Measurements from ENCODE around the gene ACBD4. TPM values are rescaled to one million over a fixed set of nuclear protein-coding genes. Genes with fewer than 3 reads are reported as not detected.

The ACBD4 gene
- total RNA-seq, 1 donor from 2014 or later = 3.9 TPM

GRCh38 chr17:45103269-45103795, 32.2 kb upstream of the ACBD4 start:
- peaks cover 46% of the 10 kb centered on the region for H4K20me1 ChIP-seq (ENCODE audit: insufficient read depth, low read length)
- no peak overlapping the region for H3K4me2 ChIP-seq (ENCODE audit: low read length)
- no peaks in the 10 kb centered on the region for H3K79me2 ChIP-seq (ENCODE audit: insufficient read depth, low read length)
- H2AFZ ChIP-seq (ENCODE audit: low read depth, low read length) = no peak overlapping the region
- DNase-seq (ENCODE audit: low read depth) (no peak), FAIRE-seq (no peak)
- TF ChIP-seq, protein P1, sequence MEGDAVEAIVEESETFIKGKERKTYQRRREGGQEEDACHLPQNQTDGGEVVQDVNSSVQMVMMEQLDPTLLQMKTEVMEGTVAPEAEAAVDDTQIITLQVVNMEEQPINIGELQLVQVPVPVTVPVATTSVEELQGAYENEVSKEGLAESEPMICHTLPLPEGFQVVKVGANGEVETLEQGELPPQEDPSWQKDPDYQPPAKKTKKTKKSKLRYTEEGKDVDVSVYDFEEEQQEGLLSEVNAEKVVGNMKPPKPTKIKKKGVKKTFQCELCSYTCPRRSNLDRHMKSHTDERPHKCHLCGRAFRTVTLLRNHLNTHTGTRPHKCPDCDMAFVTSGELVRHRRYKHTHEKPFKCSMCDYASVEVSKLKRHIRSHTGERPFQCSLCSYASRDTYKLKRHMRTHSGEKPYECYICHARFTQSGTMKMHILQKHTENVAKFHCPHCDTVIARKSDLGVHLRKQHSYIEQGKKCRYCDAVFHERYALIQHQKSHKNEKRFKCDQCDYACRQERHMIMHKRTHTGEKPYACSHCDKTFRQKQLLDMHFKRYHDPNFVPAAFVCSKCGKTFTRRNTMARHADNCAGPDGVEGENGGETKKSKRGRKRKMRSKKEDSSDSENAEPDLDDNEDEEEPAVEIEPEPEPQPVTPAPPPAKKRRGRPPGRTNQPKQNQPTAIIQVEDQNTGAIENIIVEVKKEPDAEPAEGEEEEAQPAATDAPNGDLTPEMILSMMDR (IDR thresholded peaks at IDR 0.05; ENCODE audit: insufficient read depth, low read depth, low read length) = no peak
- TF ChIP-seq EZH2 (IDR thresholded peaks at IDR 0.05; ENCODE audit: insufficient read depth, low read length) = no peak
- H3K36me3 ChIP-seq (ENCODE audit: insufficient read depth, low read length) = peaks cover 48% of the 10 kb centered on the region
- H3K4me1 ChIP-seq (ENCODE audit: insufficient read depth, low read length) = no peaks in the 10 kb centered on the region
- Mint-ChIP-seq H3K27me3 (ENCODE audit: low read depth, unreplicated experiment) (no peaks in the 10 kb centered on the region), H3K36me3 (ENCODE audit: low read depth, unreplicated experiment) (peaks cover 32% of the 10 kb centered on the region), H3K4me1 (ENCODE audit: low read depth, unreplicated experiment) (peaks cover 24% of the 10 kb centered on the region), H3K4me3 (ENCODE audit: unreplicated experiment) (peak overlapping the region; percentile 22), H3K27ac (ENCODE audit: unreplicated experiment) (peak overlapping the region; percentile 75), H3K9me3 (ENCODE audit: unreplicated experiment) (no peaks in the 10 kb centered on the region)
- no peak overlapping the region for H3K27ac ChIP-seq (ENCODE audit: low read depth, low read length)
- no peaks in the 10 kb centered on the region for H3K9me3 ChIP-seq (ENCODE audit: insufficient read depth, low read depth, low read length)
- H3K9ac ChIP-seq (ENCODE audit: low read length) = no peak overlapping the region
- no peak overlapping the region for H3K4me3 ChIP-seq (ENCODE audit: insufficient read depth, low read depth, low read length)
- no peaks in the 10 kb centered on the region for H3K27me3 ChIP-seq (ENCODE audit: insufficient read depth, low read length)

GRCh38 chr17:45104029-45104428, 31.5 kb upstream of the ACBD4 start:
- H3K9me3 Mint-ChIP-seq (ENCODE audit: unreplicated experiment) = no peaks in the 10 kb centered on the region
- H3K27me3 Mint-ChIP-seq (ENCODE audit: low read depth, unreplicated experiment) = no peaks in the 10 kb centered on the region
- H2AFZ ChIP-seq (ENCODE audit: low read depth, low read length) = no peak overlapping the region
- no peak overlapping the region for H3K4me3 Mint-ChIP-seq (ENCODE audit: unreplicated experiment)
- no peaks in the 10 kb centered on the region for H3K79me2 ChIP-seq (ENCODE audit: insufficient read depth, low read length)
- no peak overlapping the region for H3K27ac ChIP-seq (ENCODE audit: low read depth, low read length)
- no peak overlapping the region for H3K9ac ChIP-seq (ENCODE audit: low read length)
- no peak for FAIRE-seq
- no peak overlapping the region for H3K4me3 ChIP-seq (ENCODE audit: insufficient read depth, low read depth, low read length)
- TF ChIP-seq, protein P1 (IDR thresholded peaks at IDR 0.05; ENCODE audit: insufficient read depth, low read depth, low read length) = no peak
- H3K4me1 Mint-ChIP-seq (ENCODE audit: low read depth, unreplicated experiment) = peaks cover 21% of the 10 kb centered on the region
- no peaks in the 10 kb centered on the region for H3K4me1 ChIP-seq (ENCODE audit: insufficient read depth, low read length)
- no peaks in the 10 kb centered on the region for H3K9me3 ChIP-seq (ENCODE audit: insufficient read depth, low read depth, low read length)
- H3K27ac Mint-ChIP-seq (ENCODE audit: unreplicated experiment) = no peak overlapping the region
- peaks cover 48% of the 10 kb centered on the region for H3K36me3 ChIP-seq (ENCODE audit: insufficient read depth, low read length)
- H4K20me1 ChIP-seq (ENCODE audit: insufficient read depth, low read length) = peaks cover 50% of the 10 kb centered on the region
- no peaks in the 10 kb centered on the region for H3K27me3 ChIP-seq (ENCODE audit: insufficient read depth, low read length)
- H3K36me3 Mint-ChIP-seq (ENCODE audit: low read depth, unreplicated experiment) = peaks cover 30% of the 10 kb centered on the region
- DNase-seq (ENCODE audit: low read depth) = no peak
- H3K4me2 ChIP-seq (ENCODE audit: low read length) = no peak overlapping the region

GRCh38 chr17:45104497-45104896, 31.0 kb upstream of the ACBD4 start:
- Histone ChIP-seq H3K79me2 (ENCODE audit: insufficient read depth, low read length) (no peaks in the 10 kb centered on the region), H3K27ac (ENCODE audit: low read depth, low read length) (no peak overlapping the region), H4K20me1 (ENCODE audit: insufficient read depth, low read length) (peaks cover 49% of the 10 kb centered on the region), H3K36me3 (ENCODE audit: insufficient read depth, low read length) (peaks cover 48% of the 10 kb centered on the region), H3K9me3 (ENCODE audit: insufficient read depth, low read depth, low read length) (no peaks in the 10 kb centered on the region), H3K4me3 (ENCODE audit: insufficient read depth, low read depth, low read length) (no peak overlapping the region), H3K4me1 (ENCODE audit: insufficient read depth, low read length) (no peaks in the 10 kb centered on the region), H3K4me2 (ENCODE audit: low read length) (no peak overlapping the region), H2AFZ (ENCODE audit: low read depth, low read length) (no peak overlapping the region), H3K9ac (ENCODE audit: low read length) (no peak overlapping the region), H3K27me3 (ENCODE audit: insufficient read depth, low read length) (no peaks in the 10 kb centered on the region)
- no peak for TF ChIP-seq EZH2 (IDR thresholded peaks at IDR 0.05; ENCODE audit: insufficient read depth, low read length)
- TF ChIP-seq, protein P1 (IDR thresholded peaks at IDR 0.05; ENCODE audit: insufficient read depth, low read depth, low read length) = no peak
- FAIRE-seq (no peak), DNase-seq (ENCODE audit: low read depth) (no peak)
- Mint-ChIP-seq H3K4me1 (ENCODE audit: low read depth, unreplicated experiment) (peaks cover 18% of the 10 kb centered on the region), H3K36me3 (ENCODE audit: low read depth, unreplicated experiment) (peaks cover 29% of the 10 kb centered on the region), H3K9me3 (ENCODE audit: unreplicated experiment) (no peaks in the 10 kb centered on the region), H3K27ac (ENCODE audit: unreplicated experiment) (no peak overlapping the region), H3K27me3 (ENCODE audit: low read depth, unreplicated experiment) (no peaks in the 10 kb centered on the region), H3K4me3 (ENCODE audit: unreplicated experiment) (no peak overlapping the region)
